GM12801 (cell line): ENCODE results near the gene SCML2.

ENCODE experiments used
- CTCF ChIP-seq: IDR thresholded peaks from one replicate; pipeline ENCODE4 v1.5.1; 2011; ENCODE audit warnings: control low read depth; ENCODE audit not compliant: insufficient read length; ENCODE audit errors: extremely low read depth

SCML2 gene

GRCh38 chrX:18354369-18355223 lies at the start of gene SCML2:
SCML2 (minus strand) TSS chrX:18354688; CDS start chrX:18334071, 20,617 bp downstream.
- no peak for TF ChIP-seq CTCF

GRCh38 chrX:18401848-18402213 lies 47.3 kb upstream of the SCML2 start:
- no peak for TF ChIP-seq CTCF

GRCh38 chrX:18394477-18394876 lies 40.0 kb upstream of the SCML2 start:
- TF ChIP-seq CTCF, result no peak

GRCh38 chrX:18390941-18391538 lies 36.6 kb upstream of the SCML2 start:
- no peak for TF ChIP-seq CTCF

GRCh38 chrX:18389966-18390365 lies 35.5 kb upstream of the SCML2 start:
- no peak for TF ChIP-seq CTCF

- no peak for TF ChIP-seq CTCF
Observed at GRCh38 chrX:18377796-18378195, 23.3 kb upstream of the SCML2 start.

- no peak for TF ChIP-seq CTCF
Observed at GRCh38 chrX:18368402-18368801, 13.9 kb upstream of the SCML2 start.
